NT2/D1 (cell line): ENCODE results near the gene PHF10.

Experiments used
- SUZ12 ChIP-seq: IDR thresholded peaks from 2 replicates; pipeline ENCODE4 v1.6.1; 2011; ENCODE audit not compliant: insufficient read length, insufficient read depth; ENCODE audit errors: extremely low read depth
- YY1 ChIP-seq: IDR thresholded peaks from 2 replicates; pipeline ENCODE4 v1.6.1; 2011; ENCODE audit not compliant: insufficient read length, insufficient read depth
- ZNF274 ChIP-seq: IDR thresholded peaks from 2 replicates; pipeline ENCODE4 v1.6.1; 2011; ENCODE audit warnings: mild to moderate bottlenecking, low read depth, low read length

DNA sequence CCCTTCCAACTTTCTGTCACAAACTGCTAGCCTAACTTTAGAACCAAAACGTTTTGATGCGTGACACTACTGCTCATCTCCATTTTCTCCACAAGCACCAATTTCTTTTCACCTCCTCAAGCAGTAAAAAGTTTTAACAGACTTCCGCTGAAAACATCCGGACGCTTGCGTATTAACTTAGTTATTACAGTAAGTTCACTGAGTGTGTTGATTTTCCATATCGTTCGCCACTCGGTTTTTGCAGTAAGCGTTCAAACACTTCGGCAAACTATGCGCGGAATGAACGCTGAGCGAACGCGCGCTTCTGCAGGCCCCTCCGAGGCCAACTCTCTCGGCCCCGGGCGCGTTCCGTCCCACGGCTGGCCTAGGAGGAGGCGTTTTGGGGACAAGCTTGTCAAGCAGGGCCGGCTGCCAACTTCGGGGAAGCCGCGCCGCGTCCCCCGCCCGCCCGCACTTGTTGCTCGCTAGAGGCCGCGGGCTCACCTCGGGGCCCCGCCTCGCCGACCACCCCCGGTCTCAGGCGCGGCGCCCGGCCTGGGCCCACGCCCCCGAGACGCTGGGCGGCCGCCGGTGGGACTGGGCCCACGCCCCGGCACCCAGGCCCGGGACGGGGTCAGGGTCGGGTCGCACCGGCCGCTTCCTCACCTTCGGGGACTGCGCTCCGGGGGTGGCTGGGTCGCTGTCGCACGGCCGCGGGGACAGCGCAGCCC lies 945 bp downstream of the PHF10 start:
- no peak for TF ChIP-seq YY1
- no peak for TF ChIP-seq ZNF274
- TF ChIP-seq SUZ12: no peak
